Stimulated activated CD4-positive, alpha-beta T cell treated with anti-CD3 and anti-CD28 coated beads, Interleukin-12 subunit alpha, Interleukin-12 subunit beta, amount 100 ng/mL, for 4 hours (primary cell): ENCODE results near the gene CFAP221.

ENCODE experiments used
- DNase-seq: peaks from one replicate; pipeline ENCODE4 v3.0.0-alpha.2; 2020

The CFAP221 gene

GRCh38 chr2:119683074-119683712 lies 138.9 kb downstream of the CFAP221 start:
- DNase-seq: no peak

DNA sequence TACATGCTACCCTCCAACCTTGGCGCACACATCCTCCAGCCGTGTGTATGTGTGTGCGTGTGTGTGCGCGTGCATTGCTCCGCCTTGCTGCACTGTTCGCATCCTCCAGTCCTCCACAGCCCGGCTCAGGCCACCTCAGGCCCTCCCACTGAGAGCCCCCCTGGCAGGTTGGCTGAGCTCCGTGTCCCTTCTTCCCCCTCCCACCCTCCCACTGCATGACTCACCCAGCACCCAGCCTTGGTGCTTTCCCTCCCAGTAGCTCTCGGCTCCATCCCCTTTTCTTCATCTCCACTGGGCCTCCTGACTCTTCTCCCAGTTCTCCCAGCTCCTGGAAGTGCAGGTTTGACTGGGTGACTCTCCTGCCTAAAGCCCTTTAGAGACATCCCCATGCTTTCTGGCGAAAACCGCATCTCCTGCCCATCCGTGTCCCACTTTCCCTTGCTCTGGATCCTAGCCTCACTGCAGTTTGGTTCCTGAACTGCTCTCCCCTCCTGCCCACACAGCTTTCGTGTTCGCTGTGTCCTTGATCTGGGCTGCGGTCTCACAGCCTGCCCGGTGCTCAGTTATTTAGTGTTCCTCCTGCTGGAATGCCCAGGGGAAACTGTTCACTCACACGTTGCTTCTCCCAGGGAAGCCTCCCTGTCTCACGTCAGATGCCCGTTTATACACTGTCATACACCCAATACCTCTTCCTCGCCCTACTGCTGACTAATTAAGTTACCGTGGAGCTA lies 139.6 kb downstream of the CFAP221 start:
- DNase-seq: no peak

DNA sequence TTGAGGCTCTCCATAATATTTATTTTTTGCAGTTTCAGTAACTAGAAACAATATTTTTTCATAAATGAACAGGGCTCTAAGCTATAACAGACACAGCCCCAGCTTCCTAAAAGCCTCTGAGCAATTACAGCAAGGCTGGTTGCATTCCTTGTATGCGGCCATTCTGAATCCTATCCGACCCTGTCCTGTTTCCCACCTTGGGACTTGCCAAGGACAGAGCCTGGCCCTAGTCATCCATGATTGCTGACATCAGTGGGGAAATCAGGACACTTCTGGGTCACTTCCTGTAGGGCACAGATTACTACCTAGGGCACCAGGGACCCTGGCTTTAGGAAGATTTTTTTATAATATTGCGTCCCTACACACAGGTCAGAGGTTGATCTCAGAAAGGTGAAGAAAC lies 140.3 kb downstream of the CFAP221 start:
- no peak for DNase-seq

- DNase-seq: no peak
Measured at GRCh38 chr2:119688616-119689015, 144.4 kb downstream of the CFAP221 start.

GRCh38 chr2:119689218-119689617 lies 145.0 kb downstream of the CFAP221 start:
- DNase-seq: no peak

GRCh38 chr2:119691189-119691588 lies 146.9 kb downstream of the CFAP221 start:
- no peak for DNase-seq

- DNase-seq: no peak
Measured at GRCh38 chr2:119691651-119692245, 147.5 kb downstream of the CFAP221 start.

- DNase-seq: no peak
Measured at GRCh38 chr2:119692310-119692709, 148.1 kb downstream of the CFAP221 start.

DNA sequence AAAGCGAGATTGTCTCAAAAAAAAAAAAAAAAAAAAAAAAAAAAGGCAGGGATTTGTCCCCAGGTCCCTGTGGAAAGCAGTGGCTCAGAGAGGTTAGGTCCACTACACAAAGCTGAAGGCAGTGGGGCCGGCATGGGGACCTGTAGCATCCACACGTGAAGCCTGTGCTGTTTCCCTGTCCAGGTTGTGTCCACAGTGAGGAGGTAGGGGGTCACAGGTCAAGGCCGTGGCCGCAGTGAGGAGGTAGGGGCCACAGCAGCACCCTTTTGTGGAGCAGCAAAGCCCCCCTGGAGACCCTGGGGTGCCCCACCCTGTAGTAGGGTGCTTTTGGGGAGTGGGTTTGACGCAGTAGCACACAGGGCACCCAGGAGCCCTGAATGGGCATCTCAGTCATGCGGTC lies 148.7 kb downstream of the CFAP221 start:
- no peak for DNase-seq

DNA sequence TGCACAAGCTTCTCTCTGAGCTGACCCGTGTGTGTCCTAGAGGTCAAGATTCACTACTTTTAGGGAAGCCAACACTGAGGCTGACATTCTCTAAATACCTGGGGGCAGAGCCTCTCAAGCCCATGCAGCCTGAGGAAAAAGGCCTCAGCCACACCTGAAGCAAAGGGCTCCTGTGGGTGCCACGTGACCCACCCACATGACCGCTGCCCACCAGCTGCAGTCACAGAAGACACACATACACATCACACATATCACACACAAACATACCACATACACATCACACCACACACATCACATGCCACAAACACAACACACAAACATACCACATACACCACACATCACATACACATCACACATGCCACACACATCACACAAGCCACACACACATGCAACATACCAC lies 149.3 kb downstream of the CFAP221 start:
- no peak for DNase-seq

DNA sequence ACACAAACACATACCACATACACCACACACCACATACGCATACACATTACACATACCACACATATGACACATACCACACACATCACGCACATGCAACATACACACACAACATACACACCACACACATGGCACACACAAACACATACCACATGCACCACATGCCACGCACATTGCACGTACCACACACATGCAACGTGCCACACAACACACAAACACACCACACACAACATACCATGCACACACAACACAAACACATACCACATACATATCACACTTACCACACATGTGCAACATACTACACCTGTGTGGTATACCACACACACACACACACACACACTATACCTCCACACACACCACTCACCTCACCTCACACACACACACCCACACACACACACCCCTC lies 149.7 kb downstream of the CFAP221 start:
- no peak for DNase-seq

DNA sequence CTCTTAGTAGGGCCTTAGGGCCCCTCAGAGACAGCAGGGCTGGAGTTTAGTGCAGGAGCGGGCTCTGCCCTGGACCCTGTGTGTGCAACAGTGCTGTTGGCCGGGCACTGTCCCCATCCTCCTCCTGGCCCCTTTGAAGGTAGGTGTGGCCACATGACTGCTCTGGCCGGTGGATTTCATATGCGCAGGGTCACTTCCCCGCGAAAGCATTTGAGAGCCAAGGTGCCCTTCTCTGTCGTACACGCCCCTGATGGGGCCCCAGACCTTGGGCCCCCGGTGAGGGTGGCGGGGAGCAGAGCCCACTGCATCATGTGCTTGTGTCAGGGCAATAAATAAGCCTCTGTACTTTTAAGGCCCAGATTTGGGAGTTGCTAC lies 150.2 kb downstream of the CFAP221 start:
- DNase-seq: no peak

DNA sequence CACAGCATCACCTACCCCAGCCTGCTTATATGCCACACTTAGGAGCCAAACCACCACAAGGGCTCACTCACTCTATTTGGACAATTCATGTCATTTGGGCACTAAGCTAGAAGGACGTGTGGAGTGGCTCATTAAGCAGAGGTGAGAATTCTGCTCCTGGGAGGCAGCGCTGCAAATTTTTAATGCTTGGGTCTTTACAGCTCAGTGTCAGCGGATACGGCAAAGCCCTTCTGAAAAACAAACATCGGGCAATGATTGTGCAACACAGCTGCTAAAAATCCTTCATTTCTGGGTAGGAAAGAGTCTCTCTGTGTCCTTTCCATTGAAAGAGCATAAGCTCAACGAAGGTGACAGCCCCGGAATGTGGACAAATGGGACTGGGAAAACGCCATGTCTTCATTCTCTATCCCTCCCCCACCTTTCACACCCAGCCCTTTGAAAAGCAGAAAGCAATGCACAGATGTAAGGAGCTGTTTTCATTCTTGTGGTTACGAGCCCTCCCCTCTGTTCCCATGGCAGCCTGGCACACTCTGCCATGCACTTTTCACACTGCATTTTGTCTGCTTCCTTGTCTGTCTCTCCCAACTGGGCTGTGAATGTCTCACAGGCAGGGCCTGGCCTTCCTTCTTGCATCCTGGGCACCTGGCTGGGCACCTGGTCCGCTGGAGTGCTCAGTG lies 150.7 kb downstream of the CFAP221 start:
- DNase-seq: no peak

GRCh38 chr2:119696005-119696404 lies 151.8 kb downstream of the CFAP221 start:
- DNase-seq: no peak

- DNase-seq: no peak
Measured at GRCh38 chr2:119696494-119697030, 152.3 kb downstream of the CFAP221 start.

DNA sequence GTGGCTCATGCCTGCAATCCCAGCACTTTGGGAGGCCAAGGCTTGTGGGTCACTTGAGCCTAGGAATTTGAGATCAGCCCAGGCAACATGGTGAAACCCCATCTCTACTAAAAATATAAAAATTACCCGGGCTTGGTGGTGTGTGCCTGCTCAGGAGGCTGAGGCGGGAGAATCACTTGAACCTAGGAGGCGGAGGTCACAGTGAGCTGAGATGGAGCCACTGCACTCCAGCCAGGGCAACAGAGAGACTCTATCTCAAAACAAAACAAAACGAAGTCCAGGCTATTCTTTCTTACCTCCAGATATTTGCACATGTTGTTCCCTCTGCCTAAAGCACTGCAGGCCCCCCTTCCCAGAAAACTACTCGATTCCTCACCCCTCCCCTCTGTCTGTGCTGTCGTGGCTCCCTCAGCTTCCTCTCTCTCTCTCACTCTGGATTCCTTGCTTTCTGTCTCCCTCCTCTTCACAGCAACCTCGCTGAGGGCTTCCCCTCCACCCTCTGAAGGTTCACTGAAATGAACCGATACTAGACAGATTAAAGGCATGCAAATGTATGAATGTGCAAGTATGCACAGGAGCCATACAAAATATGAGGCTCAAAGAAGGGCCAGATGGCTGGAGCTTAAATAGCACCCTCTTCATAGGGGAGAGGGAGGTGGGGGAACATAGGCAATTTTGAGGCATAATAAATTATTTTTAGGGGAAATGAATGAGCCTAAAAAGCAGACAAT lies 153.2 kb downstream of the CFAP221 start:
- peak; percentile 18 for DNase-seq

DNA sequence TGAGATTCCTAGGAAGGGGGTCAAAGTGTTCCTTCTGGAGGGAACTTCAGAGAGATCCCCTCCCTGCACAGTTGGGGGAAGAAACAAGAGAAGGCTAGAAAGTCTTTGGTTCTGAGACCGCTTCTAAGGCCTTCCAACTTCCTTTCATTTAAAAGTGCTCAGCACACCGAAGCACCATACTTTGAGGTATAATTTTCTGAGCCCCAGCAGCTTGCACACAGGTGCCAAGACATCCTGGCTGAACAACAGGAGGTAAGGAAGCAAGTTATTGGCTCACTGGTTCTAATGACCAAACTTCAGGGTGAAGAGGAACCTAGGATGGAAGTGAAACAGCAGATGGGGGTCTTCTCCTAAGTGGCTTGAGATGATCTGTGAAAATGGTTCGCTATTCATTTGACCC lies 154.0 kb downstream of the CFAP221 start:
- no peak for DNase-seq

- DNase-seq: no peak
Measured at GRCh38 chr2:119699016-119699606, 154.9 kb downstream of the CFAP221 start.

DNA sequence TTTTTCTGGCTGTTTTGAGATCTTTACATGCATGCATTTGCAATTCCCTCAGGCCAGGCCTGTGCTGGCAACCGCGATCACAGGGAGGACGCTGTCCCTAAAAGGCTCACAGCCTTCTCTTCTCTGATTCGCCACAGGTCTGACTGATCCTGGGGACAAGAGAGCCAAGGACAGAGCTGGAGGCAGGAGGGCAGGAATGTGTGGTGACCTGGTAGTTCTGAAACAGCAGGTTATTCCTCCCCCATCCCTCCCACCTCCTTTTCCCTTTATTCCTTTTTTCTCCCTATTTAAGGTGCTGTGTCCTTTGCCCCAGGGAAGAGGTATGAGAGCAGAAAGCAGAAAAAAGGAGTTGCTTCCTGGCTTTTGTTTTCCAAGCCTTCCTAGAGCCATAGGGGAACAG lies 156.6 kb downstream of the CFAP221 start:
- no peak for DNase-seq

DNA sequence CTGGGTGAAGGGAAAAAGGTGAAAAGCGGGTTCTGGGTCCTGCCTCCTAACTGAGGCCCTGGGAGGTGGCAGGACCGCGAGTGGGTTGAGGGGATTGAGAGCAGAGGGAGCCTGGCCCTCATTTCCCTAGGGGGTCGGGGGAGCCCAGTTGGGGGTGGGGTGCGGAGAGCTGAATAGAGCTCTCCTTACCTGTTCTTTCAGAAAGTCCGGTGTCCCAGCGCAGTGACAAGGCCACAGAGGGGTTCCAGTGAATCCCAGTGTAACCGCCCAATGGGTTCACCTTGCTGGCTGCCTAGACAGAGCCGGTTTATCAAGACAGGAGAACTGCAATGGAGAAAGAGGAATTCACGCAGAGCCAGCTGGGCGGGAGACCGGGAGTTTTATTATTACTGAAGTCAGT lies 157.1 kb downstream of the CFAP221 start:
- no peak for DNase-seq

- no peak for DNase-seq
Measured at GRCh38 chr2:119702203-119702917, 158.1 kb downstream of the CFAP221 start.

- peak; percentile 59 for DNase-seq
Measured at GRCh38 chr2:119702918-119703401, 158.7 kb downstream of the CFAP221 start.
